Measurements from ENCODE around the gene NIPAL1.

The NIPAL1 gene

GRCh38 chr4:48028696-48029095, 12.1 kb downstream of the NIPAL1 start:
- no peak for DNase-seq

GRCh38 chr4:48030470-48030869, 13.9 kb downstream of the NIPAL1 start:
- no peak for DNase-seq

DNA sequence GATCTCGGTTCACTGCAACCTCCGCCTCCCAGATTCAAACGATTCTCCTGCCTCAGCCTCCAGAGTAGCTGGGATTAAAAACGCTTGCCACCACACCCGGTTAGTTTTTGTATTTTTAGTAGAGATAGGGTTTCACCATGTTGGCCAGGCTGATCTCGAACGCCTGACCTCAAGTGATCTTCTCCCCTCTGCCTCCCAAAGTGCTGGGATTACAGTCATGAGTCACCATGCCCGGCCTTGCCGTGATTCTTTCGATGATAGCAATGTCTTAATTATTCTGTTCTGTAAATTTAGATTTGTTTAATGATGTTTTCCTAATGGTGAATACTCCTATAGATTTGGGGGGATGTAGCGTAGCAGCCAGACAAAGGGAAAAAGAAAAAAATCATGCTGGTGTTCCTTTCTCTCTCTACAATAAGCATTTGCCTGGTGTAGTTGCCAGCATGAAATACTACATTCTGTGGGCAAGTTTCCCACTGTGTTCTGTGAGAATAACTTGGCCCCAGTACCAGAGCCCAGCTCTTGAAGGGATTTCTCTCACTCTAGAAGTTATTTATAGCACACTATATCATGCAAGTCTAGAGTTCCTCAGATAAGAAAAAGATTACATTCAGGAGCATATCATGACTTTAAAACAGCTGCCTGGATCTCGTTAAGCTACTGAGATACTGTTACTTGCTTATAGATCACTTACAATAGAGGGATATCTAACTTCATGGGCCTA, 15.4 kb downstream of the NIPAL1 start:
- no peak for DNase-seq

DNA sequence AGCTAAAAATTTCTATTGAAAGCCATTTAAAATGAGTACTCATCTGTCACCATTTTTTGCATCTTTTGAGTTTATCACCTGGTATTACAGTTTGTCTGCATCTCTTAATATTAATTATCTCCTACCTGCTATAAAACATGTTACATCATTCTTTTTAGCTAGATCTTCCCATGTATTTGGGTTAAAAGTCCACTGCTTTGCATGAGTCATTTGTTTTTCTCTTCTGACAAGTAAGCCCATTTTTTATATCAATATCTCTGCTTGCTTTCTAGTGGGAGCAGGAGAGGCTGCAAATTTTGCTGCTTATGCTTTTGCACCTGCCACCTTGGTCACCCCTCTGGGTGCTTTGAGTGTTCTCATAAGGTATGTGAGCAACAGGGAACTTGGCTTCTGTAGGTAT, 16.1 kb downstream of the NIPAL1 start:
- DNase-seq: no peak

- no peak for DNase-seq
Observed at GRCh38 chr4:48033412-48033811, 16.8 kb downstream of the NIPAL1 start.

GRCh38 chr4:48033825-48034413, 17.3 kb downstream of the NIPAL1 start:
- DNase-seq: peak; percentile 24

- no peak for DNase-seq
Observed at GRCh38 chr4:48035952-48036351, 19.4 kb downstream of the NIPAL1 start.

DNA sequence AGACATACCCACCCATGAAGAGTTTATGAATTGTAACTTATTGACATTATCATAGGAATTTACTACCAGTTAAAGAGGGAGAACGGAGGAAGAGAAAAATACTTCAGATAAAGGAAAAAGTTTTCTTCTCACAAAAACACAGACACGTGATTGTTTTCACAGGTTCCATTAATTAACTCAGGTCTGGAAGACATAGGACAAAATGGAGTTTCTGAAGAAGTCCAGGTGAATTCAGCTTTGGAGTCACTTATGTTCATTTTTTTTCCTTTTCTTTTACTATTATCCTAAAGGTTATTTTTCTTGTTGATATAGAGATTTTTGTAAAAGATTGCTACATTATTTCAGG, 20.5 kb downstream of the NIPAL1 start:
- no peak for DNase-seq

DNA sequence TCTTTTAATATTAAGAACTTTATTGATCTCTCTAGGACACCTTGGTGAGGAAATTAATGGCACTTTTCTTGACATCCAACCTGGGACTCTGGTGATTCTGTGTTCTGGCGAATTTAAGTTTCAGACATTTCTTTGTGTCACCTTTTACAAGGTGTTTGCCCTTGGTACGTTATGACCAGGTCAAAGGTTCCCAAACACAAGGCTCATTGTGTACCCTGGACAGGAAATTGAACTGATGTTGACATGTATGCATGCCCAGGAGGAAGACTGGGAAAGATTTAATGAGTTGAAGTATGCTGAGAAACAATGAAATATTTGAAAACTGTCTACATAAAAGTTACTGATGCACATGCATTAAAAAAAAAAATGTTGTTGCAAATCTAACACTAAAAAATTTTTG, 22.1 kb downstream of the NIPAL1 start:
- no peak for DNase-seq

GRCh38 chr4:48039561-48039960, 23.0 kb downstream of the NIPAL1 start:
- DNase-seq: no peak

DNA sequence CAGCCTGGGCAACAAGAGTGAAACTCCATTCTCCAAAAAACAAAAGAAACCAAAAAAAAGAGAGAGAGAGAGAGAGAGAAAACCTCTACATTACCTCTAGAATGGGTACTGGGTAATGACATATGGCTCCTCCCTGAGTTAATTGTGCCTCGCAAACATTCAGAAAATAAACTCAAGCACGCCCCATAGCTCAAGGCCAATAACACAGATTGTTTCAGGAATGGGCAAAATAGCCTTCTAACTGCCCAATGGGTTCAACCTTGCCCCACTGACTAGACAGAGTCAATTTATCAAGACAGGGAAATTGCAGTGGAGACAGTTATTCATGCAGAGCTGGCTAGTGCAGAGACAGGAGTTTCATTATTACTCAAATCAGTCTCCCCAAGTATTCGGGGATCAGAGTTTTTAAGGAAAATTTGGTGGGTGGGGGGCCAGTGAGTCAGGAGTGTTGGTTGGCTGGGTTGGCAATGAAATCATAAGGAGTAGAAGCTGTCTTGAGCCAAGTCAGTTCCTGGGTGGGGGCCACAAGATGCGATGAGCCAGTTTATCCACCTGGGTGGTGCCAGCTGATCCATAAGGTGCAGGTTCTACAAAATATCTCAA, 25.1 kb downstream of the NIPAL1 start:
- no peak for DNase-seq

DNA sequence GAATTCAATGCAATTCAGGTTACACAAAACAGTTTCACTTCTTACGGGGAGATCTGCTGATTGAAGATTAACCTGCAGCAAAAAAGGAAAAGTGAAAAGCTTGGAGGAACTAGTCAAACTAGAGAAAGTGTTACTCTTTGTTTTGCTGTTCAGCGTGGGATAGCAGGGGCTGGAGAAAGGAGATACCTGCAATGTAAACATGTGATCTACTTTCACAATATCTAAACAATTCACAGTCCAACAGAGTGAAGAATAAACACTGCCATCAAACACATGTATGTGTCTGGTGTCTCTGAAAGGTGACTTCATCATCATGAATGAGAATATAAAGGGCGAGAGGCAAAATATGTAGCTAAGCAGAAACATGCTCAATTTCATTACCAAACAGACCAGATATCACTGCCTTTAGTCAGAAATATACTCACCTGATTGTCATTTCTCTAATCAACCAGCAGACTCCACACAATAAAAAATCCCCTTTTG, 26.4 kb downstream of the NIPAL1 start:
- DNase-seq: no peak

GRCh38 chr4:48043504-48043903, 26.9 kb downstream of the NIPAL1 start:
- DNase-seq: no peak

DNA sequence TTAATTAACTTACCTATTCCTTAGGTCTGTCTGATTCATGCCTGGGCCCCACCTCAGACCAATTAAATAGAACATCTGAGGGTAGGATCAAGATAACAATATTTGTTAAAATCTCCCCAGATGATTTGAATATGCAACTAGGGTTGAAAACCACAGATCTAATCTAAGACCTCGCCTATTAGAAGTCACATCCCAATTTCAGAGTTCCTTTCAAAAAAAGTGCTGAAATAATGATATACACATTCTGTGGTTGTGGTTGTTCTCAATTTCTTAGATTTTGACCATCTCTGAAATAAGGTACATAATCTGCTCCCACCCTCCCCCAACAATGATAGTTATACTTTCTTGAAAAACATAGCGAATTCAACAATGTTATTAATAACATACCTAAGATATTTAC, 27.7 kb downstream of the NIPAL1 start:
- no peak for DNase-seq

GRCh38 chr4:48046059-48046458, 29.5 kb downstream of the NIPAL1 start:
- no peak for DNase-seq

GRCh38 chr4:48047421-48047844, 30.9 kb downstream of the NIPAL1 start:
- DNase-seq: no peak

GRCh38 chr4:48047896-48048295, 31.3 kb downstream of the NIPAL1 start:
- no peak for DNase-seq

- DNase-seq: no peak
Observed at GRCh38 chr4:48049483-48049882, 32.9 kb downstream of the NIPAL1 start.

GRCh38 chr4:48051078-48051477, 34.5 kb downstream of the NIPAL1 start:
- no peak for DNase-seq

DNA sequence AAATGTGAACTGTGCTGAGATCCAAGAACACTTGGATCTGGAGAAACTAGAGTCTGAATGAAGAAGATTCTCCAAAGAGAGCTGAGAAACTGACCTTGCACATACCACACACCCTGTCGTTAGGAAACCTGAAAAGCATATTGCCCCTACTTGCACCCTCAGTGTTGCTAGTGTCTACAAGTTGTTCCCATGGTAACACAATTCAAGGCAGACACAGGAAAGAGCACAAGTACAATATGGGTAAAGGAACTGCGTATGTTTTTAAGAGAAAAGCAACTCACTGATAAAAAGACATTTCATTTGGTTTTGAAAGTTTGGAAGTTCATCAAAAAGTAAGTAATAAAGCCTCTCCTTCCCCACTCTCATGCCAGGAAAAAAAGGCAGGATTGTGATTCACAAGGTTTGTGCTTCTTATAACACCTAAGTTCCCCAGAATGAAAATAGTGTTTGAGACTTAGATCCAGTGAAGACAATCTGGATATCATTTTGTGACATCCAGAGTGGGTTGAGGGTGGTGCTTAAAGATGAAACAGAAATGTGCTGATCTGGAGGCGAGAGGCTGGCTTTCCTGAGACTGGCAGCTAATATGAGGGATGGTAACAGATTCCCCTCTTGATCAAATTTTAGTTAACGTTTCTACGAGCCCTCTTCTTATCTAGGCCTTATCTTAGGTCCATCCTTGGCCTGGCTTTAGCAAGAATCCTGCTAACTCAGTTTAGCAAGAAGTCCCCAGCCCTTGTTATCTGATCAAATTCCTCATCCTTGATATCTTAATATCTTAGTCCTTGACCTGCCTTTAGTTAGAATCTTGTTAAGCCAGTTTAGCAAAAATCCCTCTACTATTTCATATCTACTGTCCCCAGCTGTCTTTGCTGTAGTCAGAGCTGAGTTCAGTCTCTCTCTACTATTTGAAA, 42.3 kb downstream of the NIPAL1 start:
- DNase-seq: no peak

DNA sequence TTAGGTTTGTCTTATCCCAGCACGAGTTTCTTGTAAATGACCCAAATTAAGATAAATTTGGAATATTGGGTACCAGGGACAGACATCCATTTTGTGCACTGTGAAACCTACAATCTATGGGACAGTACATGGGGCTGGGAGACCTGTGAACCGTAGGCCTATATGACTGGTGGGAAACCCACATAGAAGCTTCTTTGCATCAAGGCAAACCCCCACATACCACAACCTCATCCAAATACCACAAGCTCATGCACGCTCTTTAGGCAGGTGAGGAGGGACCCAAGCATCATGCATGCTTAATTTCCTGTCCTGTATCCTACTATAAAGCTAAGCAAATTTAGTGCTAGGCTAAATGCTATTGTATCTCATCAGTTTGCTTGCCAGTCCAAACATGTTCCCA, 47.8 kb downstream of the NIPAL1 start:
- DNase-seq: no peak

DNA sequence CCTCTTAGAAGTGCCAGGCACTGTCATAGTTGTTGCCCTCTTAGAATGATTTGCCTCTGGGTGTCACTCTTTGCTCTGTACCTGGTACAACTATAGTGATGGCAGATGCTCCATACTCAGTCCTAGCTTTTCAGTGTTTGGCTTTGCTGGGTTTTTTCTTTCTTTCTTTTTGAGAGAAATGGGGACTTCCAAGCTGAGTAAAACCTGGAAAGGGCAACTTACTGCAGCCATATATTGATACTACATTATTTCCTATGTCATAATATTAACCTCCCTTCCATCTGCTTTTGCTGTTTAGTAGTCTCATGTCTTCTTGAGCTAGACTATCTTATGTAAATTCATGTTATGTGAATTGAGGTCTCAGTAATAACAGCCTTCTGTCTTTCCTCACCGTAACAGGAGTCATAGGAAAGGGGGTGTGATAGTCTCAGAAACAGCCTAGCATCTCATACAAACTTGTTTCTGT, 49.0 kb downstream of the NIPAL1 start:
- DNase-seq: no peak

- no peak for DNase-seq
Observed at GRCh38 chr4:48067536-48067935, 51.0 kb downstream of the NIPAL1 start.
